Epithelial cell of proximal tubule (primary cell): ENCODE data around the gene PAPPA. TPM values are rescaled to one million over a fixed set of nuclear protein-coding genes. Genes with fewer than 3 reads are reported as not detected.

Experiments used
- DNase-seq: peaks from one replicate; pipeline ENCODE4 v3.0.0-alpha.2; 2011; ENCODE audit warnings: low read depth
- H3K4me3 ChIP-seq: 2 replicates; pipeline ENCODE4 v1.5.1; 2011; ENCODE audit warnings: low read depth, mild to moderate bottlenecking, low read length
- CTCF ChIP-seq: conservative IDR thresholded peaks from 2 replicates; pipeline ENCODE4 v1.5.1; 2012; ENCODE audit warnings: low read depth, mild to moderate bottlenecking, low read length
- total RNA-seq: library from RNA; depleted of rRNA; stranded (reverse); fragments of >200 nt; gene quantifications from 2 replicates; pipeline ENCODE4 v1.2.3, GENCODE V29; 2015

PAPPA gene
- total RNA-seq, 1 donor from 2014 or later = 2.5 TPM

GRCh38 chr9:116156621-116157314 lies 3.2 kb downstream of the PAPPA start:
- H3K4me3 ChIP-seq = peak overlapping the region; percentile 46
- TF ChIP-seq CTCF = no peak
- DNase-seq = no peak

- no peak for TF ChIP-seq CTCF
- DNase-seq = no peak
- H3K4me3 ChIP-seq = peak overlapping the region; percentile 46
These were observed 4.0 kb downstream of the PAPPA start for GRCh38 chr9:116157436-116158138.

- TF ChIP-seq CTCF = no peak
These were observed 7.3 kb downstream of the PAPPA start for GRCh38 chr9:116160676-116161571.

DNA sequence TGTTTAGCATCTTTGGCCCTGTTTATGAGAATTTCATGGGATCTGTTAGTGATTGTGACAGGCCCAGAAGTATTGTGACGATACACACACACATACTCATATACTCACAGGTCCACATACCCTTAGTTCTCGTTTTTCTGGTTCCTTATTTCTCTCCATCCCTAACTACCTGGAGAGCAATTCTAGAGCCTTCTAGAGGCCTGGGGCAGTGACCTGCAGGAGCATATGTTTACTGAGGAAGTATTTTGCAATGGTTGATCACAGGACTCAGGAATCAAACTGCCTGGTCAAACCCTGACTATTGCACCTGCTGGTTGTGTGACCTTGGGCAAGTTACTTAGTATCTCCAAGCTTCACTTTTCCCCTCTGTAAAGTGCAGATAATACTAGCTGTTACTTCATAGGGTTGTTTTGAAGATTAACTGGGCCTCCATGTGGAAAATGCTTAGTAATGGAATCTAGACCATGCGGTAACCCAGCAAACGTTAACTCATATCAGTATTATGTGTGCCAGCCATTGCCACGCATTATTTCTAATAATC lies 8.7 kb downstream of the PAPPA start:
- H3K4me3 ChIP-seq = no peak overlapping the region
- no peak for TF ChIP-seq CTCF
- no peak for DNase-seq

More at GRCh38 chr9:116160676-116161571, 7.3 kb downstream of the PAPPA start:
- H3K4me3 ChIP-seq = no peak overlapping the region
- no peak for DNase-seq

- TF ChIP-seq CTCF = peak; percentile 61
- H3K4me3 ChIP-seq = no peak overlapping the region
- no peak for DNase-seq
These were observed 9.9 kb downstream of the PAPPA start for GRCh38 chr9:116163293-116164055.

GRCh38 chr9:116165912-116166311 lies 12.3 kb downstream of the PAPPA start:
- no peak overlapping the region for H3K4me3 ChIP-seq
- TF ChIP-seq CTCF = no peak
- no peak for DNase-seq
